Activated T-cell treated with anti-CD3 and anti-CD28 coated beads, Interleukin-2, amount 50 U/mL, for 4 hours (primary cell): ENCODE measurements around the gene TNNC1. TPM values are rescaled to one million over a fixed set of nuclear protein-coding genes. Genes with fewer than 3 reads are reported as not detected.

Experiments
- ATAC-seq, 2 donors: fragments of 200-7000 bp; cut with Tn5 transposase; one replicate each; pipeline ENCODE4 v1.10.0; 2021
- DNase-seq: peaks from one replicate; pipeline ENCODE4 v3.0.0-alpha.2; 2020
- H3K27me3 Mint-ChIP-seq: one replicate; pipeline ENCODE4 v1.8.0; 2021; ENCODE audit warnings: low read depth, mixed read lengths
- H3K36me3 Mint-ChIP-seq: one replicate; pipeline ENCODE4 v1.8.0; 2022; ENCODE audit warnings: mixed read lengths; ENCODE audit not compliant: insufficient read depth
- H3K4me1 Mint-ChIP-seq: one replicate; pipeline ENCODE4 v1.8.0; 2021; ENCODE audit warnings: low read depth, mixed read lengths
- H3K4me3 Mint-ChIP-seq: one replicate; pipeline ENCODE4 v1.8.0; 2021; ENCODE audit warnings: mild to moderate bottlenecking, moderate library complexity, mixed read lengths
- H3K9me3 Mint-ChIP-seq: one replicate; pipeline ENCODE4 v1.8.0; 2021; ENCODE audit warnings: mixed read lengths
- total RNA-seq, 3 donors: library from RNA; stranded (reverse); gene quantifications; one replicate each; pipeline ENCODE4 v1.2.1, GENCODE V29; 2021

TNNC1 gene
- total RNA-seq, 3 donors from 2014 or later: 0.46 to 1.4 (median 1.1) TPM

GRCh38 chr3:52489453-52489852 lies 35.6 kb upstream of the TNNC1 start:
- no peak for ATAC-seq
- H3K36me3 Mint-ChIP-seq: peaks cover 22% of the 10 kb centered on the region

GRCh38 chr3:52488746-52489145 lies 34.9 kb upstream of the TNNC1 start:
- Mint-ChIP-seq H3K27me3 (no peaks in the 10 kb centered on the region), H3K9me3 (no peaks in the 10 kb centered on the region), H3K4me1 (no peaks in the 10 kb centered on the region), H3K36me3 (peaks cover 25% of the 10 kb centered on the region), H3K4me3 (no peak overlapping the region)
- no peak for ATAC-seq
- DNase-seq: no peak

More at GRCh38 chr3:52489453-52489852, 35.6 kb upstream of the TNNC1 start:
- Mint-ChIP-seq H3K27me3 (no peaks in the 10 kb centered on the region), H3K4me1 (no peaks in the 10 kb centered on the region), H3K4me3 (no peak overlapping the region), H3K9me3 (no peaks in the 10 kb centered on the region)
- DNase-seq: no peak

- H3K9me3 Mint-ChIP-seq: no peaks in the 10 kb centered on the region
- H3K27me3 Mint-ChIP-seq: no peaks in the 10 kb centered on the region
- no peaks in the 10 kb centered on the region for H3K4me1 Mint-ChIP-seq
- no peak overlapping the region for H3K4me3 Mint-ChIP-seq
- peaks cover 25% of the 10 kb centered on the region for H3K36me3 Mint-ChIP-seq
- no peak for ATAC-seq
- DNase-seq: no peak
These were observed 34.2 kb upstream of the TNNC1 start for GRCh38 chr3:52487788-52488691.

- Mint-ChIP-seq H3K36me3 (peaks cover 21% of the 10 kb centered on the region), H3K9me3 (no peaks in the 10 kb centered on the region), H3K4me1 (no peaks in the 10 kb centered on the region), H3K27me3 (no peaks in the 10 kb centered on the region), H3K4me3 (no peak overlapping the region)
- no peak for DNase-seq
- no peak for ATAC-seq
These were observed 33.4 kb upstream of the TNNC1 start for GRCh38 chr3:52487050-52487787.

- H3K4me1 Mint-ChIP-seq: no peaks in the 10 kb centered on the region
- ATAC-seq (no peak), DNase-seq (no peak)
- H3K9me3 Mint-ChIP-seq: no peaks in the 10 kb centered on the region
- no peak overlapping the region for H3K4me3 Mint-ChIP-seq
- no peaks in the 10 kb centered on the region for H3K27me3 Mint-ChIP-seq
- H3K36me3 Mint-ChIP-seq: peaks cover 19% of the 10 kb centered on the region
These were observed 31.0 kb upstream of the TNNC1 start for GRCh38 chr3:52484680-52485461.

- DNase-seq (no peak), ATAC-seq (peak in 1 of 2 donors; percentile 18)
- Mint-ChIP-seq H3K4me1 (no peaks in the 10 kb centered on the region), H3K36me3 (peaks cover 21% of the 10 kb centered on the region), H3K9me3 (no peaks in the 10 kb centered on the region), H3K4me3 (no peak overlapping the region), H3K27me3 (no peaks in the 10 kb centered on the region)
These were observed 29.9 kb upstream of the TNNC1 start for GRCh38 chr3:52483577-52484381.

- ATAC-seq: no peak
- H3K4me3 Mint-ChIP-seq: no peak overlapping the region
These were observed 29.2 kb upstream of the TNNC1 start for GRCh38 chr3:52483081-52483480.

GRCh38 chr3:52481819-52482521 lies 28.1 kb upstream of the TNNC1 start:
- Mint-ChIP-seq H3K4me3 (no peak overlapping the region), H3K4me1 (no peaks in the 10 kb centered on the region), H3K27me3 (no peaks in the 10 kb centered on the region), H3K36me3 (peaks cover 17% of the 10 kb centered on the region), H3K9me3 (no peaks in the 10 kb centered on the region)
- ATAC-seq (no peak), DNase-seq (no peak)

More at GRCh38 chr3:52483081-52483480, 29.2 kb upstream of the TNNC1 start:
- no peaks in the 10 kb centered on the region for H3K9me3 Mint-ChIP-seq
- DNase-seq: no peak
- no peaks in the 10 kb centered on the region for H3K27me3 Mint-ChIP-seq
- peaks cover 21% of the 10 kb centered on the region for H3K36me3 Mint-ChIP-seq
- H3K4me1 Mint-ChIP-seq: no peaks in the 10 kb centered on the region

GRCh38 chr3:52480768-52481715 lies 27.2 kb upstream of the TNNC1 start:
- DNase-seq (no peak), ATAC-seq (no peak)
- Mint-ChIP-seq H3K9me3 (no peaks in the 10 kb centered on the region), H3K4me3 (no peak overlapping the region), H3K4me1 (no peaks in the 10 kb centered on the region), H3K27me3 (no peaks in the 10 kb centered on the region), H3K36me3 (peaks cover 17% of the 10 kb centered on the region)

GRCh38 chr3:52479877-52480575 lies 26.2 kb upstream of the TNNC1 start:
- Mint-ChIP-seq H3K9me3 (no peaks in the 10 kb centered on the region), H3K36me3 (peaks cover 18% of the 10 kb centered on the region), H3K4me3 (no peak overlapping the region), H3K27me3 (no peaks in the 10 kb centered on the region), H3K4me1 (no peaks in the 10 kb centered on the region)
- ATAC-seq: no peak
- DNase-seq: no peak

GRCh38 chr3:52479037-52479876 lies 25.4 kb upstream of the TNNC1 start:
- Mint-ChIP-seq H3K9me3 (no peaks in the 10 kb centered on the region), H3K4me1 (no peaks in the 10 kb centered on the region), H3K4me3 (no peak overlapping the region), H3K36me3 (peaks cover 16% of the 10 kb centered on the region), H3K27me3 (no peaks in the 10 kb centered on the region)
- ATAC-seq (no peak), DNase-seq (no peak)
